CD4-positive, alpha-beta T cell (primary cell): ENCODE measurements around the gene EXT2. TPM values are rescaled to one million over a fixed set of nuclear protein-coding genes. Genes with fewer than 3 reads are reported as not detected.

ENCODE experiments used
- ATAC-seq: fragments of 200-7000 bp; cut with Tn5 transposase; one replicate; pipeline ENCODE4 v1.10.0; 2022; ENCODE audit warnings: mild to moderate bottlenecking; ENCODE audit not compliant: poor library complexity
- CTCF ChIA-PET: fragments of 350-600 bp; sonication (Branson Sonifier 250); formaldehyde crosslinking; loops from one replicate; lab custom pipeline; 2021; ENCODE audit warnings: antibody characterized with exemption, inconsistent platforms; lab: Charles Lee
- POLR2A ChIA-PET: fragments of 350-600 bp; sonication (Branson Sonifier 250); formaldehyde crosslinking; loops from one replicate; lab custom pipeline; 2021; ENCODE audit warnings: antibody characterized with exemption, inconsistent platforms; lab: Charles Lee
- DNase-seq, 14 experiments: peaks; one replicate each; pipeline ENCODE4 v3.0.0-alpha.2; 2013 to 2020; ENCODE audit warnings: mixed read lengths in 2 of 14
- H3K27ac ChIP-seq, 2 donors: one replicate each; pipeline versions ENCODE4 v1.5.1 to v1.7.0; 2013; ENCODE audit warnings: low read length in 2 of 2, low read depth in 1 of 2, mild to moderate bottlenecking in 1 of 2
- H3K27me3 ChIP-seq, 2 experiments: 1 replicate in 1 of 2; 2 replicates in 1 of 2; pipeline versions ENCODE4 v1.6.1 to v1.7.0; 2013; ENCODE audit warnings: low read length in 2 of 2, control low read depth in 1 of 2, mild to moderate bottlenecking in 1 of 2, moderate library complexity in 1 of 2; ENCODE audit not compliant: insufficient read depth in 2 of 2, control insufficient read depth in 1 of 2
- H3K36me3 ChIP-seq: one replicate; pipeline ENCODE4 v1.6.1; 2013; ENCODE audit warnings: low read length, control low read depth; ENCODE audit not compliant: insufficient read depth
- H3K4me1 ChIP-seq: one replicate; pipeline ENCODE4 v1.6.1; 2013; ENCODE audit warnings: low read length, control low read depth; ENCODE audit not compliant: insufficient read depth
- H3K4me3 ChIP-seq: one replicate; pipeline ENCODE4 v1.5.1; 2013; ENCODE audit warnings: mild to moderate bottlenecking, low read length, moderate library complexity
- H3K9me3 ChIP-seq, 2 experiments: 1 replicate in 1 of 2; 2 replicates in 1 of 2; pipeline versions ENCODE4 v1.6.1 to v1.7.0; 2013; ENCODE audit warnings: low read length in 2 of 2, mild to moderate bottlenecking in 2 of 2, control low read depth in 1 of 2, moderate library complexity in 1 of 2; ENCODE audit not compliant: control insufficient read depth in 1 of 2, insufficient read depth in 1 of 2
- H3K27ac Mint-ChIP-seq: one replicate; pipeline ENCODE4 v1.8.0; 2020; ENCODE audit warnings: mixed read lengths
- H3K27me3 Mint-ChIP-seq: one replicate; pipeline ENCODE4 v1.8.0; 2021; ENCODE audit warnings: mixed read lengths
- H3K36me3 Mint-ChIP-seq: one replicate; pipeline ENCODE4 v1.8.0; 2021; ENCODE audit warnings: low read depth, mixed read lengths
- H3K4me1 Mint-ChIP-seq: one replicate; pipeline ENCODE4 v1.8.0; 2021; ENCODE audit warnings: low read depth, mixed read lengths
- H3K4me3 Mint-ChIP-seq: one replicate; pipeline ENCODE4 v1.8.0; 2020; ENCODE audit warnings: mild to moderate bottlenecking, mixed read lengths
- H3K9me3 Mint-ChIP-seq: one replicate; pipeline ENCODE4 v1.8.0; 2020; ENCODE audit warnings: mixed read lengths
- intact Hi-C, 2 experiments: fragments of 100-400 bp; cut with DNase I in 1 of 2; cut with micrococcal nuclease in 1 of 2; formaldehyde crosslinking; loops; one replicate each; pipeline versions ENCODE4 v1.15.1 to v1.9.0; 2023 to 2025; cut with DNase I, micrococcal nuclease
- polyA plus RNA-seq, 2 donors: library from polyadenylated mRNA; unstranded; fragments of 120-200 nt; gene quantifications; one replicate each; pipeline ENCODE4 v1.2.1, GENCODE V29; 2013
- total RNA-seq, 174 experiments: library from RNA in 2 of 174; stranded (reverse) in 2 of 174; gene quantifications; one replicate each; pipeline ENCODE4 v1.2.3 and lab custom pipeline; 2021 to 2026
- TF ChIP-seq, protein P1 (sequence below): fragments of 200-600 bp; IDR thresholded peaks from one replicate; pipeline ENCODE4 v1.8.0; 2022; ENCODE audit warnings: antibody characterized with exemption, mild to moderate bottlenecking

The EXT2 gene
- total RNA-seq (10 to 100 TPM; 17.1 to 17.5 TPM), total RNA-seq (lab: John Stamatoyannopoulos, UW) (33.3 to 85.3 (median 61.7) reads per million in 172 experiments)
- 22.5 TPM for polyA plus RNA-seq (2013, experiment 1 of 2)
- 24.8 TPM for polyA plus RNA-seq (2013, experiment 2 of 2)

DNA sequence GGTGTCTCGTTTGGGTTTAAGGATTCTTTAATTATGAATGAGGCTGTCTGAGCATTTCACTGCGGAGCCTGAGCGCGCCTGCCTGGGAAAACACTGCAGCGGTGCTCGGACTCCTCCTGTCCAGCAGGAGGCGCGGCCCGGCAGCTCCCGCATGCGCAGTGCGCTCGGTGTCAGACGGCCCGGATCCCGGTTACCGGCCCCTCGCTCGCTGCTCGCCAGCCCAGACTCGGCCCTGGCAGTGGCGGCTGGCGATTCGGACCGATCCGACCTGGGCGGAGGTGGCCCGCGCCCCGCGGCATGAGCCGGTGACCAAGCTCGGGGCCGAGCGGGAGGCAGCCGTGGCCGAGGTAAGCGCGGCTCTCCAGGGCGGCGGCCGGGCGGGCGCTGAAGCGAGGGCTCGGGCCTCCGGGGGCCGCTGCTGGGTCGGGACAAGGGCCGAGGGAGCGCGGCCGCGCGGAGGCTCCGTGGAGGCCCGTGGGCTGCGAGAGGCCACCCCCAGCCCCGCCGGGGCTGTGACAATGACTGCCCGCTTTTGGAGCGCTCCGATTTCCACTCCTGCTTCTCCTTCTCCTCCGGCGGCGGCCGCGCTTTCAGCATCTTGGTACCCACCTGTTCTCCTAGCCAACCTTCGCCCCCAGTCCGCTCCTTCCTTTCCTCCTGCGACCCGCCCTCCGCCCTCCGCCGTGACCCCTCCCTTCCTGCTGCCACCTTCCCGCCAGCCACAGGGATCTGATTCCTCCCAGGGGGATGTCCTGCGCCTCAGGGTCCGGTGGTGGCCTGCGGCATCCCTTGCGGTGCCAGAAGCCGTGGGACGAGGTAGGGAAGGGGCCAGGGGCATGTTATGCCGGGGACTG, at the start of gene EXT2:
TSS of gene EXT2 (plus strand) at position 173 of the 854 bp plus-strand sequence. CDS start 12,035 bp downstream, outside the sequence.
- ChIA-PET POLR2A (interaction anchor here (2.2 kb wide), 1 partner anchor 29 kb away, joined by 14 read pairs; the partner anchor contains the start of gene ACCS), CTCF (interaction anchor here (0.7 to 3.6 kb wide), 9 partner anchors 9 to 737 kb away, joined by 3 to 34 read pairs (median 6); partner anchors contain the start of genes ACCS and TTC17)
- no peaks in the 10 kb centered on the region for H3K27me3 Mint-ChIP-seq
- Histone ChIP-seq H3K27ac (no peak within 1 kb of the TSS), H3K27me3 (no peaks in the 10 kb centered on the region), H3K4me1 (peaks cover 18% of the 10 kb centered on the region), H3K36me3 (no peaks in the 10 kb centered on the region), H3K9me3 (no peaks in the 10 kb centered on the region), H3K4me3 (peak within 1 kb of the TSS; percentile 82)
- DNase-seq: peak; percentile 75 to 92 (median 82)
- H3K4me3 Mint-ChIP-seq: peak within 1 kb of the TSS; percentile 88
- H3K36me3 Mint-ChIP-seq: no peaks in the 10 kb centered on the region
- ATAC-seq: peak; percentile 93
- no peaks in the 10 kb centered on the region for H3K9me3 Mint-ChIP-seq
- intact Hi-C loops: loop anchor here (2.0 to 10.0 kb wide), 3 partner anchors 29 to 1049 kb away; partner anchors contain the start of genes ACCS (in 1 of the 2), ALKBH3 (in 1 of the 2) and PRDM11 (in 1 of the 2)
- H3K27ac Mint-ChIP-seq: peak within 1 kb of the TSS; percentile 57
- peaks cover 42% of the 10 kb centered on the region for H3K4me1 Mint-ChIP-seq
- TF ChIP-seq, protein P1, sequence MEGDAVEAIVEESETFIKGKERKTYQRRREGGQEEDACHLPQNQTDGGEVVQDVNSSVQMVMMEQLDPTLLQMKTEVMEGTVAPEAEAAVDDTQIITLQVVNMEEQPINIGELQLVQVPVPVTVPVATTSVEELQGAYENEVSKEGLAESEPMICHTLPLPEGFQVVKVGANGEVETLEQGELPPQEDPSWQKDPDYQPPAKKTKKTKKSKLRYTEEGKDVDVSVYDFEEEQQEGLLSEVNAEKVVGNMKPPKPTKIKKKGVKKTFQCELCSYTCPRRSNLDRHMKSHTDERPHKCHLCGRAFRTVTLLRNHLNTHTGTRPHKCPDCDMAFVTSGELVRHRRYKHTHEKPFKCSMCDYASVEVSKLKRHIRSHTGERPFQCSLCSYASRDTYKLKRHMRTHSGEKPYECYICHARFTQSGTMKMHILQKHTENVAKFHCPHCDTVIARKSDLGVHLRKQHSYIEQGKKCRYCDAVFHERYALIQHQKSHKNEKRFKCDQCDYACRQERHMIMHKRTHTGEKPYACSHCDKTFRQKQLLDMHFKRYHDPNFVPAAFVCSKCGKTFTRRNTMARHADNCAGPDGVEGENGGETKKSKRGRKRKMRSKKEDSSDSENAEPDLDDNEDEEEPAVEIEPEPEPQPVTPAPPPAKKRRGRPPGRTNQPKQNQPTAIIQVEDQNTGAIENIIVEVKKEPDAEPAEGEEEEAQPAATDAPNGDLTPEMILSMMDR: peak; percentile 94

GRCh38 chr11:44046182-44046581, 49.3 kb upstream of the EXT2 start:
- CTCF ChIA-PET: no interaction called here
- Mint-ChIP-seq H3K27me3 (peaks cover 4% of the 10 kb centered on the region), H3K27ac (no peak overlapping the region), H3K36me3 (no peaks in the 10 kb centered on the region), H3K4me1 (no peaks in the 10 kb centered on the region), H3K4me3 (no peak overlapping the region), H3K9me3 (peaks cover 3% of the 10 kb centered on the region)
- ATAC-seq (no peak), DNase-seq (no peak)
- Histone ChIP-seq H3K4me3 (no peak overlapping the region), H3K9me3 (peaks cover 0 to 3% of the 10 kb centered on the region in 2 experiments), H3K4me1 (no peaks in the 10 kb centered on the region), H3K36me3 (no peaks in the 10 kb centered on the region), H3K27ac (no peak overlapping the region), H3K27me3 (no peaks in the 10 kb centered on the region)
- TF ChIP-seq, protein P1: no peak
- intact Hi-C loops: no loop called here
- POLR2A ChIA-PET: no interaction called here

DNA sequence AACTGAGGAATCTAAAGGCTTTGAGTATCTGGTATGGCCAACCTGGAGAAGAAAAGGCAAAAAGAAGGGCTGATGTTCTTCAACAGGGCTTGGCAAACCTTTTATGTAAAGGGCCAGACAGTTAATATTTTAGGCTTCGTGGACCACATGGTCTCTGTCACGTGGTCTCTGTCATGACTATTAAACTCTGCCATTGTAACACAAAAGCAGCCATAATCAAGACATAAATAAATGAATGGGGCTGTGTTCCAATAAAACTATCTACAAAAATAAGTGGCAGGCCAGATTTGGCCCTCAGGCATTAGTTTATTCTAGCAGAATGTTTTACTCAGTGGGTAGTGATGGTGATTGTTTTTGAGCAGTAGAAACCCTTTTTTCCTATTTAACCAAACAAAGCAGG, 48.2 kb upstream of the EXT2 start:
- no peaks in the 10 kb centered on the region for H3K27me3 ChIP-seq
- no peaks in the 10 kb centered on the region for H3K9me3 Mint-ChIP-seq
- no peaks in the 10 kb centered on the region for H3K9me3 ChIP-seq
- ChIA-PET CTCF (no interaction called here), POLR2A (no interaction called here)
- no peak for DNase-seq
- no peak overlapping the region for H3K4me3 Mint-ChIP-seq
- H3K4me1 Mint-ChIP-seq: no peaks in the 10 kb centered on the region
- no peaks in the 10 kb centered on the region for H3K36me3 ChIP-seq
- H3K27ac Mint-ChIP-seq: no peak overlapping the region
- no peak overlapping the region for H3K27ac ChIP-seq
- intact Hi-C loops: no loop called here
- no peaks in the 10 kb centered on the region for H3K4me1 ChIP-seq
- H3K36me3 Mint-ChIP-seq: no peaks in the 10 kb centered on the region
- H3K27me3 Mint-ChIP-seq: peaks cover 4% of the 10 kb centered on the region
- H3K4me3 ChIP-seq: no peak overlapping the region
- no peak for ATAC-seq
- TF ChIP-seq, protein P1: no peak
